Jurkat, Clone E6-1 (cell line): ENCODE data around the gene TESK2.
A peak's percentile ranks its signal among the peaks of the same experiment; 100 is the strongest.

Source experiments
- DNase-seq: peaks from one replicate; pipeline ENCODE4 v3.0.0-alpha.2; 2011; ENCODE audit warnings: low read depth, low spot score
- H3K4me3 ChIP-seq: 2 replicates; pipeline ENCODE4 v1.5.1; 2011; ENCODE audit warnings: mild to moderate bottlenecking, low read length, control low read depth, moderate library complexity

Gene TESK2

GRCh38 chr1:45353685-45354084, 137.3 kb downstream of the TESK2 start:
- no peak for DNase-seq
- no peak overlapping the region for H3K4me3 ChIP-seq

GRCh38 chr1:45351508-45351907, 139.5 kb downstream of the TESK2 start:
- no peak for DNase-seq
- H3K4me3 ChIP-seq = no peak overlapping the region

GRCh38 chr1:45348966-45349677, 141.8 kb downstream of the TESK2 start:
- no peak overlapping the region for H3K4me3 ChIP-seq
- DNase-seq = no peak

- no peak overlapping the region for H3K4me3 ChIP-seq
- DNase-seq = no peak
Observed at GRCh38 chr1:45348609-45348965, 142.4 kb downstream of the TESK2 start.

- no peak overlapping the region for H3K4me3 ChIP-seq
- no peak for DNase-seq
Observed at GRCh38 chr1:45348020-45348419, 142.9 kb downstream of the TESK2 start.

- no peak overlapping the region for H3K4me3 ChIP-seq
- no peak for DNase-seq
Observed at GRCh38 chr1:45346473-45346872, 144.5 kb downstream of the TESK2 start.

GRCh38 chr1:45345014-45345413, 145.9 kb downstream of the TESK2 start:
- no peak overlapping the region for H3K4me3 ChIP-seq
- DNase-seq = no peak

- no peak overlapping the region for H3K4me3 ChIP-seq
Observed at GRCh38 chr1:45344499-45344898, 146.5 kb downstream of the TESK2 start.

GRCh38 chr1:45340816-45341466, 150.0 kb downstream of the TESK2 start:
- DNase-seq = peak; percentile 45

More at GRCh38 chr1:45344499-45344898, 146.5 kb downstream of the TESK2 start:
- no peak for DNase-seq

GRCh38 chr1:45339789-45340558, 151.0 kb downstream of the TESK2 start, which contains the start of the genes MUTYH and TOE1:
Gene MUTYH, minus strand, starts transcription at chr1:45340440. Its CDS starts 5,935 bp downstream, at chr1:45334505.
Gene TOE1, plus strand, starts transcription at chr1:45340170. Its CDS starts 83 bp downstream, at chr1:45340253.
- H3K4me3 ChIP-seq = peak within 1 kb of the TSS; percentile 96
- peak; percentile 85 for DNase-seq

More at GRCh38 chr1:45340816-45341466, 150.0 kb downstream of the TESK2 start:
- H3K4me3 ChIP-seq = peak overlapping the region; percentile 96

GRCh38 chr1:45337630-45338325, 153.2 kb downstream of the TESK2 start:
- DNase-seq = no peak
- H3K4me3 ChIP-seq = no peak overlapping the region

- H3K4me3 ChIP-seq = no peak overlapping the region
- no peak for DNase-seq
Observed at GRCh38 chr1:45335855-45336324, 155.1 kb downstream of the TESK2 start.

GRCh38 chr1:45334308-45335245, 156.4 kb downstream of the TESK2 start:
- no peak overlapping the region for H3K4me3 ChIP-seq
- DNase-seq = peak; percentile 35

- DNase-seq = no peak
- H3K4me3 ChIP-seq = no peak overlapping the region
Observed at GRCh38 chr1:45332346-45332720, 158.6 kb downstream of the TESK2 start.

- H3K4me3 ChIP-seq = no peak overlapping the region
- no peak for DNase-seq
Observed at GRCh38 chr1:45331436-45332345, 159.3 kb downstream of the TESK2 start.

GRCh38 chr1:45329445-45329844, 161.5 kb downstream of the TESK2 start:
- DNase-seq = no peak

GRCh38 chr1:45328680-45329079, 162.3 kb downstream of the TESK2 start:
- DNase-seq = no peak
- no peak overlapping the region for H3K4me3 ChIP-seq

More at GRCh38 chr1:45329445-45329844, 161.5 kb downstream of the TESK2 start:
- H3K4me3 ChIP-seq = no peak overlapping the region
